ENCODE results near the gene RHBDD2. TPM values are rescaled to one million over a fixed set of nuclear protein-coding genes. Genes with fewer than 3 reads are reported as not detected.

RHBDD2 gene
- total and polyA plus RNA-seq, 4 donors: 25.1 to 102 (median 82.0) TPM

DNA sequence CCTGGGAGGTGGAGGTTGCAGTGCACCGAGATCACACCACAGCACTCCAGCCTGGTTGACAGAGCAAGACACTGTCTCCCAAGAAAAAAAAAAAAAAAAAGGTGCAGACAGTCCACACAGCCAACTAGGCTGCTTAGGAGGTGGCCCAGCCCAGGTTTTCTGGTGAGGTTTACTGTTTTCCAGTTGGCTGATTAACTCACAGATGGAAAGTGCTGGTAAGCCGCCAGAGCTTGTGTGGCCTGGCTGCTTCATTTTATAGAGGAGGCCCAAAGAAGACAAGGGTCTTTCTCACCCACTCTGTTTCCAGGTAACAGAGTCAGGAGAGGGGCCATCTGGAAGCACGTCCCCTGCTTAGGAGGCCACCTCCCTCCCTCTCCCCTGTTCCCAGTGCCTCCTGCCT, 6.2 kb downstream of the RHBDD2 start:
- WGBS, 2 donors: 79 to 97% methylated on average over 3 of the region's 3 CpGs
- Histone ChIP-seq H3K27me3 (ENCODE audit: control insufficient read depth in 3 of 3, insufficient read depth in 3 of 3, low read length in 2 of 3) (no peaks in the 10 kb centered on the region), H3K27ac (ENCODE audit: low read depth in 1 of 2, low read length in 1 of 2) (no peak overlapping the region), H3K36me3 (ENCODE audit: control insufficient read depth in 4 of 4, insufficient read depth in 4 of 4, low read length in 4 of 4) (peaks cover 0 to 61% (median 23%) of the 10 kb centered on the region in 4 donors), H3K4me1 (ENCODE audit: control insufficient read depth in 5 of 5, insufficient read depth in 5 of 5, low read length in 5 of 5) (peaks cover 0 to 6% (median 3%) of the 10 kb centered on the region in 5 donors), H3K9ac (ENCODE audit: insufficient read depth in 1 of 2, low read length in 2 of 2) (no peak overlapping the region), H3K4me3 (no peak overlapping the region), H3K9me3 (ENCODE audit: control insufficient read depth in 4 of 4, insufficient read depth in 3 of 4, low read length in 3 of 4) (no peaks in the 10 kb centered on the region)
- TF ChIP-seq CTCF (IDR thresholded peaks at IDR 0.05; ENCODE audit: control extremely low read depth, extremely low read depth): no peak
- no peak for DNase-seq
- no peak for ATAC-seq (ENCODE audit: insufficient read depth, low FRiP score)

GRCh38 chr7:75887669-75888369, 9.0 kb downstream of the RHBDD2 start:
- Histone ChIP-seq H3K9ac (ENCODE audit: insufficient read depth in 1 of 2, low read length in 2 of 2) (no peak overlapping the region), H3K9me3 (ENCODE audit: control insufficient read depth in 4 of 4, insufficient read depth in 3 of 4, low read length in 3 of 4) (no peaks in the 10 kb centered on the region), H3K4me3 (no peak overlapping the region), H3K36me3 (ENCODE audit: control insufficient read depth in 4 of 4, insufficient read depth in 4 of 4, low read length in 4 of 4) (peaks cover 0 to 48% (median 13%) of the 10 kb centered on the region in 4 donors), H3K27ac (ENCODE audit: low read depth in 1 of 2, low read length in 1 of 2) (peak overlapping the region in 1 of 2 donors; percentile 14), H3K4me1 (ENCODE audit: control insufficient read depth in 5 of 5, insufficient read depth in 5 of 5, low read length in 5 of 5) (peaks cover 0 to 10% (median 6%) of the 10 kb centered on the region in 5 donors), H3K27me3 (ENCODE audit: control insufficient read depth in 3 of 3, insufficient read depth in 3 of 3, low read length in 2 of 3) (no peaks in the 10 kb centered on the region)
- ATAC-seq (ENCODE audit: insufficient read depth, low FRiP score) (no peak), DNase-seq (no peak)
- TF ChIP-seq CTCF (IDR thresholded peaks at IDR 0.05; ENCODE audit: control extremely low read depth, extremely low read depth): no peak
- WGBS, 2 donors: 89 to 95% methylated on average over 13 of the region's 13 CpGs

DNA sequence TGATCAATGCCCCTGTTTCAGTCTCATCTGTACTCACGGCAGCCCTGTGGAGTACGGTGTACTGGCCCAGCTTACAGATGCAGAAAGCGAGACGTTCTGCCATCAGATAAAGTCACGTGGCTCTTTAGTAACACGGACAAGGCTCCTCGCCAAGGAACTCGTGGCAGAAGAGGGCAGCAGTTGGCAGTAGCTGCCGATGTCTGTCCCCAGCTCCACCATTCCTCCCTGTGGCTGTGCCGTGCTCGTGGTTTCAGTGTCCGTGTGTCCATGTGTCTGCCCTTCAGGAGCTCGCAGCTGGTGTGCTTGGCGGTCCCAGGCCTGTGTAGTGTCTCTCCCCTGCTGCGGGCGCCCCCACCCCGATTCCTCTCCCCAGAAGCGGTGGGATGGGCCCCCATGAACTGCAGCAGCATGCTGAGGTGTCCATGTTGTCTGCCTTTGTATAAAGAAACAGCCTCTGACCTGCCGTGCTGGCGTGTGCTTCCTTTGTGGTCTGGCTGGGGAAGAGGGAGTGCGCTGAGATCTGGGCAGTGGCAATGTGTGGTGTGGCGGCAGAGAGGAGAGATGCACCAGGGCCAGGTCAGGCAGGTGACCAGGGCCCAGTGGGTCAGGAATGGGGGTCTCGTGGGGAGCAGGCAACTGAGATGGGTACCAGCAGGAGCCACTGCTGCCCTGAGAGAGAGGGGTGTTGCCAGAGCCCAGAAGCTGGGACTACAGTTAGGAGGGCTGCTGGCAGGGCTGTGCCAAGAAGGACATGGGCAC, 9.8 kb downstream of the RHBDD2 start:
- Histone ChIP-seq H3K4me1 (ENCODE audit: control insufficient read depth in 5 of 5, insufficient read depth in 5 of 5, low read length in 5 of 5) (peaks cover 0 to 15% (median 6%) of the 10 kb centered on the region in 5 donors), H3K9me3 (ENCODE audit: control insufficient read depth in 4 of 4, insufficient read depth in 3 of 4, low read length in 3 of 4) (no peaks in the 10 kb centered on the region), H3K27me3 (ENCODE audit: control insufficient read depth in 3 of 3, insufficient read depth in 3 of 3, low read length in 2 of 3) (no peaks in the 10 kb centered on the region), H3K27ac (ENCODE audit: low read depth in 1 of 2, low read length in 1 of 2) (peak overlapping the region in 1 of 2 donors; percentile 14), H3K9ac (ENCODE audit: insufficient read depth in 1 of 2, low read length in 2 of 2) (no peak overlapping the region), H3K36me3 (ENCODE audit: control insufficient read depth in 4 of 4, insufficient read depth in 4 of 4, low read length in 4 of 4) (peaks cover 0 to 42% (median 10%) of the 10 kb centered on the region in 4 donors), H3K4me3 (no peak overlapping the region)
- DNase-seq (no peak), ATAC-seq (ENCODE audit: insufficient read depth, low FRiP score) (no peak)
- 73% methylated on average over 23 of the region's 23 CpGs for WGBS, 2 donors
- TF ChIP-seq CTCF (IDR thresholded peaks at IDR 0.05; ENCODE audit: control extremely low read depth, extremely low read depth): no peak
